Spinal cord (tissue), 9 donors: ENCODE data around the gene HYCC2. TPM values are rescaled to one million over a fixed set of nuclear protein-coding genes. Genes with fewer than 3 reads are reported as not detected.

Source experiments
- DNase-seq, 6 donors: peaks; one replicate each; pipeline versions ENCODE4 v3.0.0 to v3.0.0-alpha.2; 2013 to 2015; ENCODE audit warnings: low spot score in 6 of 6, low read depth in 4 of 6
- H3K27ac ChIP-seq: one replicate; pipeline ENCODE4 v1.5.1; 2013; ENCODE audit warnings: low read depth, low read length, control low read depth
- H3K27me3 ChIP-seq: one replicate; pipeline ENCODE4 v1.6.1; 2013; ENCODE audit warnings: low read length; ENCODE audit not compliant: control insufficient read depth, insufficient read depth
- H3K36me3 ChIP-seq: one replicate; pipeline ENCODE4 v1.6.1; 2013; ENCODE audit warnings: low read length; ENCODE audit not compliant: control insufficient read depth, insufficient read depth
- H3K4me1 ChIP-seq: one replicate; pipeline ENCODE4 v1.6.1; 2013; ENCODE audit warnings: low read length; ENCODE audit not compliant: control insufficient read depth, insufficient read depth
- H3K4me3 ChIP-seq: one replicate; pipeline ENCODE4 v1.5.1; 2013; ENCODE audit warnings: low read depth, low read length, control low read depth
- H3K9me3 ChIP-seq: one replicate; pipeline ENCODE4 v1.6.1; 2013; ENCODE audit warnings: low read length; ENCODE audit not compliant: control insufficient read depth, insufficient read depth
- polyA plus RNA-seq, 2 donors: library from polyadenylated mRNA; unstranded; fragments of 120-200 nt; gene quantifications; one replicate each; pipeline ENCODE4 v1.2.1, GENCODE V29; 2013; ENCODE audit not compliant: insufficient read length in 2 of 2
- small RNA-seq: library from RNA; depleted of rRNA; stranded (forward); fragments of <200 nt; gene quantifications from one replicate; pipeline ENCODE3, GENCODE V24; 2014; ENCODE audit warnings: low replicate concordance
- total RNA-seq, 2 donors: library from RNA; depleted of rRNA in 1 of 2; stranded (reverse); fragments of 120-200 nt in 1 of 2; fragments of >200 nt in 1 of 2; gene quantifications; one replicate each; pipeline versions ENCODE4 v1.2.3 to v1.2.4, GENCODE V29; 2013 to 2014

Gene HYCC2
- total and polyA plus RNA-seq, 4 donors, result 15.2 to 49.0 (median 18.9) TPM

DNA sequence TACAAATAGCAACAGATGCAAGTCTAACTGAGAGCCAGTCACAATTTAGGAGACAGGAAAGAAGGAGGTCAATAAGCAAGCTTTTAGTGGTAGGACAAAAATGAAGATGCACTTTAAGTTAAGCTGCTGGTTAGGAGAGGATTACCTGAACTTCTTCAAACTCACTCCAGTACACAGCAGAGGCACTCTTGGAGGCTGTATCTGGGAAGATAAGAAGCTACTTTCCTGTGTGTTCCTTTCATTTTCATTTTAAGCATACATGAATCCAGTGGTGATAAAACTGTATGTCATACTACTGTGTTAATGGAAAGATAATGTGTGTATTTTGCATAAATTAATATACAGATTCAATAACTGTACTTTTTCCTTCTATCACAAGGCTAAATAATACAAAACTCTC lies 49.6 kb downstream of the HYCC2 start:
- H3K27ac ChIP-seq, result no peak overlapping the region
- H3K4me3 ChIP-seq, result no peak overlapping the region
- H3K4me1 ChIP-seq, result no peaks in the 10 kb centered on the region
- H3K36me3 ChIP-seq, result peaks cover 5% of the 10 kb centered on the region
- H3K27me3 ChIP-seq, result no peaks in the 10 kb centered on the region
- no peaks in the 10 kb centered on the region for H3K9me3 ChIP-seq
- no peak for DNase-seq

Small RNAs within 50 kb of the gene (small RNA-seq; reads per million reads assigned to genes)
- gene RNU6-1206P, result not detected

Other genes starting within 250 kb of the HYCC2 start
- gene CLK1, start 207.0 kb downstream of the HYCC2 start, total RNA-seq, result 100 to 1,000 TPM; 170 to 220 TPM
- gene CLK1, start 207.0 kb downstream of the HYCC2 start, polyA plus RNA-seq, result 100 to 1,000 TPM; 203 to 207 TPM
- 10 to 100 TPM; 43.9 to 57.7 TPM for gene PPIL3, start 182.6 kb downstream of the HYCC2 start, total RNA-seq
- gene PPIL3, start 182.6 kb downstream of the HYCC2 start, polyA plus RNA-seq, result 10 to 100 TPM; 65.3 to 74.0 TPM
- gene NIF3L1, start 182.3 kb downstream of the HYCC2 start, total RNA-seq, result 10 to 100 TPM; 38.5 to 38.9 TPM
- gene NIF3L1, start 182.3 kb downstream of the HYCC2 start, polyA plus RNA-seq, result 10 to 100 TPM; 32.1 to 32.5 TPM
- gene ORC2, start 108.0 kb downstream of the HYCC2 start, total RNA-seq, result 10 to 100 TPM; 18.4 to 20.1 TPM
- gene ORC2, start 108.0 kb downstream of the HYCC2 start, polyA plus RNA-seq, result 10 to 100 TPM; 12.1 to 18.6 TPM
- 100 to 1,000 TPM in 1 of 2 donors, 10 to 100 TPM in 1; 79.0 to 117 TPM for gene NDUFB3, start 330 bp upstream of the HYCC2 start, total RNA-seq
- gene NDUFB3, start 330 bp upstream of the HYCC2 start, polyA plus RNA-seq, result 100 to 1,000 TPM; 114 to 136 TPM
- 10 to 100 TPM; 65.9 to 81.9 TPM for gene CFLAR, start 44.5 kb upstream of the HYCC2 start, total RNA-seq
- 10 to 100 TPM; 28.2 to 49.2 TPM for gene CFLAR, start 44.5 kb upstream of the HYCC2 start, polyA plus RNA-seq
- 1 to 10 TPM; 8.1 to 8.7 TPM for gene CASP10, start 111.5 kb upstream of the HYCC2 start, total RNA-seq
- gene CASP10, start 111.5 kb upstream of the HYCC2 start, polyA plus RNA-seq, result 1 to 10 TPM; 2.8 to 4.8 TPM
- 10 to 100 TPM; 11.1 to 17.1 TPM for gene CASP8, start 188.9 kb upstream of the HYCC2 start, total RNA-seq
- gene CASP8, start 188.9 kb upstream of the HYCC2 start, polyA plus RNA-seq, result 1 to 10 TPM; 5.1 to 6.9 TPM